PC-9 (cell line): Measurements from ENCODE around the gene TFCP2L1.

Source experiments
- EZH2 ChIP-seq: fragments of 200-600 bp; sonication (generic); IDR thresholded peaks from 2 replicates; pipeline ENCODE4 v1.8.0; 2017; ENCODE audit warnings: antibody characterized with exemption, low read depth
- TF ChIP-seq, protein P1 (sequence below): fragments of 200-600 bp; sonication (generic); conservative IDR thresholded peaks from 2 replicates; pipeline ENCODE4 v1.6.1; 2017; ENCODE audit warnings: mixed run types, antibody characterized with exemption, mild to moderate bottlenecking, moderate library complexity

DNA sequence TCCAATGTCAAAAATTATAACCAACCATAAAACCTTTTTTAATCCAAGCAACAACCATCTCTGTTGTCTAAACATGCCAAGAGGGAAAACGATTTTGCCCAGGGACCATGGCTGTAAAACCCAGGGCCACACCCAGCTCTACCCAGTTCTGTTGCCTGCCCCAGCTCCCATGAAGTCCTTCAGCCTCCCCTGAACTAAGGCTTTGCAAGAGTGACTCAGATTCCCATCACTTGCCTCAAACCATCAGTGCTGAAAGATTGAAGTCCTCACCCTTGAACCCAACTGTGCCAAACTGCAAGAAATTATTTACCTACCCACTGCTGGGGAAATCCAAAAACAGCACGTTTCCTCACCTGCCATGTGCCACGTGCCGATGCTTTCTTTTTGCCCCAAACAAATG lies 102.5 kb downstream of the TFCP2L1 start:
- no peak for TF ChIP-seq EZH2
- TF ChIP-seq, protein P1, sequence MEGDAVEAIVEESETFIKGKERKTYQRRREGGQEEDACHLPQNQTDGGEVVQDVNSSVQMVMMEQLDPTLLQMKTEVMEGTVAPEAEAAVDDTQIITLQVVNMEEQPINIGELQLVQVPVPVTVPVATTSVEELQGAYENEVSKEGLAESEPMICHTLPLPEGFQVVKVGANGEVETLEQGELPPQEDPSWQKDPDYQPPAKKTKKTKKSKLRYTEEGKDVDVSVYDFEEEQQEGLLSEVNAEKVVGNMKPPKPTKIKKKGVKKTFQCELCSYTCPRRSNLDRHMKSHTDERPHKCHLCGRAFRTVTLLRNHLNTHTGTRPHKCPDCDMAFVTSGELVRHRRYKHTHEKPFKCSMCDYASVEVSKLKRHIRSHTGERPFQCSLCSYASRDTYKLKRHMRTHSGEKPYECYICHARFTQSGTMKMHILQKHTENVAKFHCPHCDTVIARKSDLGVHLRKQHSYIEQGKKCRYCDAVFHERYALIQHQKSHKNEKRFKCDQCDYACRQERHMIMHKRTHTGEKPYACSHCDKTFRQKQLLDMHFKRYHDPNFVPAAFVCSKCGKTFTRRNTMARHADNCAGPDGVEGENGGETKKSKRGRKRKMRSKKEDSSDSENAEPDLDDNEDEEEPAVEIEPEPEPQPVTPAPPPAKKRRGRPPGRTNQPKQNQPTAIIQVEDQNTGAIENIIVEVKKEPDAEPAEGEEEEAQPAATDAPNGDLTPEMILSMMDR, result no peak
